ENCODE measurements around the gene PTPN1.

DNA sequence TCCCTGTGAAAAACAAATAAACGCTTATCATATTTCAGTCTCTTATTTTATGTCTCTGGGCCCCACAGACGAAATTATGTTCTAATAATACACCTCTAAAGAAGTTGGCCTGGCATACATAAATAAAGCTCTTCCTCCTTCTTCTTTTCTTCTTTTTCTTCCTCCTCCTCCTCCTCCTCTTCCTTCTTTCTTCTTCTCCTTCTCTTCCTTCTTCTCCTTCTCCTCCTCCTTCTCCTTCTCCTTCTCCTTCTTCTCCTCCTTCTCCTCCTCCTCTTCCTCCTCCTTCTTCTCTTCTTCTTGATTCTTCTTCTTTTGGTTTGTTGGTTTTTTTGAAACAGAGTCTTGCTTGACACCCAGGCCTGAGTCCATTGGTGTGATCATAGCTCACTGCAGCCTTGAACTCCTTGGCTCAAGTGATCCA is 41.8 kb upstream of the PTPN1 start:
- TF ChIP-seq, protein P1, sequence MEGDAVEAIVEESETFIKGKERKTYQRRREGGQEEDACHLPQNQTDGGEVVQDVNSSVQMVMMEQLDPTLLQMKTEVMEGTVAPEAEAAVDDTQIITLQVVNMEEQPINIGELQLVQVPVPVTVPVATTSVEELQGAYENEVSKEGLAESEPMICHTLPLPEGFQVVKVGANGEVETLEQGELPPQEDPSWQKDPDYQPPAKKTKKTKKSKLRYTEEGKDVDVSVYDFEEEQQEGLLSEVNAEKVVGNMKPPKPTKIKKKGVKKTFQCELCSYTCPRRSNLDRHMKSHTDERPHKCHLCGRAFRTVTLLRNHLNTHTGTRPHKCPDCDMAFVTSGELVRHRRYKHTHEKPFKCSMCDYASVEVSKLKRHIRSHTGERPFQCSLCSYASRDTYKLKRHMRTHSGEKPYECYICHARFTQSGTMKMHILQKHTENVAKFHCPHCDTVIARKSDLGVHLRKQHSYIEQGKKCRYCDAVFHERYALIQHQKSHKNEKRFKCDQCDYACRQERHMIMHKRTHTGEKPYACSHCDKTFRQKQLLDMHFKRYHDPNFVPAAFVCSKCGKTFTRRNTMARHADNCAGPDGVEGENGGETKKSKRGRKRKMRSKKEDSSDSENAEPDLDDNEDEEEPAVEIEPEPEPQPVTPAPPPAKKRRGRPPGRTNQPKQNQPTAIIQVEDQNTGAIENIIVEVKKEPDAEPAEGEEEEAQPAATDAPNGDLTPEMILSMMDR (IDR thresholded peaks at IDR 0.05) = no peak
- no peak for TF ChIP-seq POLR2A (IDR thresholded peaks at IDR 0.05)

Data from thyroid gland (tissue), 4 donors.